PFSK-1 (cell line): ENCODE measurements around the gene ATOH7.

Source experiments
- FOXP2 ChIP-seq: optimal IDR thresholded peaks from 2 replicates; pipeline ENCODE3; 2011; ENCODE audit warnings: borderline replicate concordance, control low read depth, inconsistent platforms; ENCODE audit not compliant: insufficient read depth; ENCODE audit errors: extremely low read length, extremely low read depth
- POLR2AphosphoS5 ChIP-seq: IDR thresholded peaks from 2 replicates; pipeline ENCODE4 v1.6.1; 2012; ENCODE audit warnings: low read depth, mild to moderate bottlenecking, control low read depth, low read length, moderate library complexity
- SIN3A ChIP-seq: IDR thresholded peaks from 2 replicates; pipeline ENCODE4 v1.6.1; 2012; ENCODE audit warnings: mild to moderate bottlenecking, low read length, moderate library complexity, borderline replicate concordance; ENCODE audit not compliant: insufficient read depth
- TAF1 ChIP-seq: IDR thresholded peaks from 2 replicates; pipeline ENCODE4 v1.6.1; 2012; ENCODE audit warnings: low read length, control low read depth, borderline replicate concordance; ENCODE audit not compliant: insufficient read depth
- TF ChIP-seq, protein P1 (sequence below), 2 experiments: IDR thresholded peaks; 2 replicates each; pipeline versions ENCODE4 v1.6.1 to v1.8.0; 2011 to 2012; ENCODE audit warnings: low read depth in 2 of 2, low read length in 2 of 2, control low read depth in 1 of 2, inconsistent platforms in 1 of 2, mild to moderate bottlenecking in 1 of 2, moderate library complexity in 1 of 2; ENCODE audit not compliant: insufficient read depth in 1 of 2

ATOH7 gene

GRCh38 chr10:68194290-68194689 lies 37.6 kb downstream of the ATOH7 start:
- TF ChIP-seq, protein P1, sequence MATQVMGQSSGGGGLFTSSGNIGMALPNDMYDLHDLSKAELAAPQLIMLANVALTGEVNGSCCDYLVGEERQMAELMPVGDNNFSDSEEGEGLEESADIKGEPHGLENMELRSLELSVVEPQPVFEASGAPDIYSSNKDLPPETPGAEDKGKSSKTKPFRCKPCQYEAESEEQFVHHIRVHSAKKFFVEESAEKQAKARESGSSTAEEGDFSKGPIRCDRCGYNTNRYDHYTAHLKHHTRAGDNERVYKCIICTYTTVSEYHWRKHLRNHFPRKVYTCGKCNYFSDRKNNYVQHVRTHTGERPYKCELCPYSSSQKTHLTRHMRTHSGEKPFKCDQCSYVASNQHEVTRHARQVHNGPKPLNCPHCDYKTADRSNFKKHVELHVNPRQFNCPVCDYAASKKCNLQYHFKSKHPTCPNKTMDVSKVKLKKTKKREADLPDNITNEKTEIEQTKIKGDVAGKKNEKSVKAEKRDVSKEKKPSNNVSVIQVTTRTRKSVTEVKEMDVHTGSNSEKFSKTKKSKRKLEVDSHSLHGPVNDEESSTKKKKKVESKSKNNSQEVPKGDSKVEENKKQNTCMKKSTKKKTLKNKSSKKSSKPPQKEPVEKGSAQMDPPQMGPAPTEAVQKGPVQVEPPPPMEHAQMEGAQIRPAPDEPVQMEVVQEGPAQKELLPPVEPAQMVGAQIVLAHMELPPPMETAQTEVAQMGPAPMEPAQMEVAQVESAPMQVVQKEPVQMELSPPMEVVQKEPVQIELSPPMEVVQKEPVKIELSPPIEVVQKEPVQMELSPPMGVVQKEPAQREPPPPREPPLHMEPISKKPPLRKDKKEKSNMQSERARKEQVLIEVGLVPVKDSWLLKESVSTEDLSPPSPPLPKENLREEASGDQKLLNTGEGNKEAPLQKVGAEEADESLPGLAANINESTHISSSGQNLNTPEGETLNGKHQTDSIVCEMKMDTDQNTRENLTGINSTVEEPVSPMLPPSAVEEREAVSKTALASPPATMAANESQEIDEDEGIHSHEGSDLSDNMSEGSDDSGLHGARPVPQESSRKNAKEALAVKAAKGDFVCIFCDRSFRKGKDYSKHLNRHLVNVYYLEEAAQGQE (IDR thresholded peaks at IDR 0.05; ENCODE audit: insufficient read depth in 1 of 2, low read depth in 2 of 2, low read length in 2 of 2): no peak
- TF ChIP-seq SIN3A: no peak

DNA sequence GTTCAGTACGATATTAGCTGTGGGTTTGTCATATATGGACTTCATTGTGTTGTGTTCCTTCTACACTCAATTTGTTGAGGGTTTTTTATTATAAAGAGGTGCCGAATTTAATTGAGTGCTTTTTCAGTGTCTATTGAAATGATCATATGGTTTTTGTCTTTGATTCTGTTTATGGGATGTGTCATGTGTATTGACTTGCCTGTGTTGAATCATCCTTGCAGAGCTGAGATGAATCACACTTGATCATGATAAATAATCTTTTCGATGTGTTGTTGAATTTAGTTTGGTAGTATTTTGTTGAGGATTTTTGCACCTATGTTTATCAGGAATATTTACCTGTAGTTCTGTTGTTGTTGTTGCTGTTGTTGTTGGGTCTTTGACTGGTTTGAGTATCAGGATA lies 39.8 kb downstream of the ATOH7 start:
- TF ChIP-seq, protein P1 (IDR thresholded peaks at IDR 0.05; ENCODE audit: insufficient read depth in 1 of 2, low read depth in 2 of 2, low read length in 2 of 2): no peak
- TF ChIP-seq TAF1: no peak
- no peak for TF ChIP-seq FOXP2
- TF ChIP-seq SIN3A: no peak
- TF ChIP-seq POLR2AphosphoS5: no peak

- TF ChIP-seq, protein P1 (IDR thresholded peaks at IDR 0.05; ENCODE audit: insufficient read depth in 1 of 2, low read depth in 2 of 2, low read length in 2 of 2): no peak
- TF ChIP-seq SIN3A (no peak), FOXP2 (no peak), TAF1 (no peak), POLR2AphosphoS5 (no peak)
These were observed 43.1 kb downstream of the ATOH7 start for GRCh38 chr10:68188835-68189234.

- TF ChIP-seq FOXP2: no peak
These were observed 46.8 kb downstream of the ATOH7 start for GRCh38 chr10:68185085-68185484.

DNA sequence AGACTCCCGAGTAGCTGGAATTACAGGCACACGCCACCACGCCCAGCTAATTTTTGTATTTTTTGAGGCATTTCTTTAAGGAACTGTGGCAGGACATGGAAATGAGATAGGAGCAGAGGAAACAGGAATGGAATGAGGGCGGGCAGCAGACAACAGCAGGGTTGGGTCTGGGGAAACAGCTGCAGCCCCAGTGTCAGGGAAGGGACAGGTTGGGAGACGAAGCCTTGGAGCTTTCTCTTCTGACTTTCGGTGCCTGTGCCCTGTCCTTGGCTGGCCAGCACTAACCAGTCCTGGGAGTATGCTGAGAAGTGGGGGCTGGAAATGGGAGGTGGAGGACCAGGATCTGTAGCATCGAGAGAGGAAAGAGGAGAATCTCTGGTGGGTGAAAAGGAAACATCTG lies 47.4 kb downstream of the ATOH7 start:
- TF ChIP-seq SIN3A: no peak
- no peak for TF ChIP-seq TAF1
- TF ChIP-seq POLR2AphosphoS5: no peak
- TF ChIP-seq FOXP2: no peak
- TF ChIP-seq, protein P1 (IDR thresholded peaks at IDR 0.05; ENCODE audit: insufficient read depth in 1 of 2, low read depth in 2 of 2, low read length in 2 of 2): no peak
